Adipocyte (in vitro differentiated cells): ENCODE measurements around the gene RAB9A.
"Not testable (repeated sequence)": the region's sequence is repeated elsewhere in the genome, so short reads cannot be mapped to it uniquely, and the experiment has no call there.

Experiments used
- DNase-seq: peaks from one replicate; pipeline ENCODE4 v3.0.0-alpha.2; 2015; ENCODE audit warnings: low read depth
- H3K27me3 ChIP-seq: replicated peaks from 2 replicates; pipeline ENCODE4 v1.7.0; 2013; ENCODE audit warnings: mild to moderate bottlenecking, low read length, moderate library complexity; ENCODE audit not compliant: control insufficient read depth, insufficient read depth
- H3K36me3 ChIP-seq: 2 replicates; pipeline ENCODE4 v1.7.0; 2013; ENCODE audit warnings: low read length, mild to moderate bottlenecking, moderate library complexity; ENCODE audit not compliant: control insufficient read depth, insufficient read depth, severe bottlenecking
- H3K4me1 ChIP-seq: 2 replicates; pipeline ENCODE4 v1.7.0; 2013; ENCODE audit warnings: mild to moderate bottlenecking, low read length, moderate library complexity; ENCODE audit not compliant: control insufficient read depth, insufficient read depth
- H3K4me3 ChIP-seq: 2 replicates; pipeline ENCODE4 v1.7.0; 2013; ENCODE audit warnings: mild to moderate bottlenecking, low read length, moderate library complexity
- H3K9ac ChIP-seq: 2 replicates; pipeline ENCODE4 v1.7.0; 2013; ENCODE audit warnings: mild to moderate bottlenecking, low read length, moderate library complexity
- H3K9me3 ChIP-seq: 2 replicates; pipeline ENCODE4 v1.7.0; 2013; ENCODE audit warnings: mild to moderate bottlenecking, low read length, moderate library complexity; ENCODE audit not compliant: control insufficient read depth

Gene RAB9A, protein sequence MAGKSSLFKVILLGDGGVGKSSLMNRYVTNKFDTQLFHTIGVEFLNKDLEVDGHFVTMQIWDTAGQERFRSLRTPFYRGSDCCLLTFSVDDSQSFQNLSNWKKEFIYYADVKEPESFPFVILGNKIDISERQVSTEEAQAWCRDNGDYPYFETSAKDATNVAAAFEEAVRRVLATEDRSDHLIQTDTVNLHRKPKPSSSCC

DNA sequence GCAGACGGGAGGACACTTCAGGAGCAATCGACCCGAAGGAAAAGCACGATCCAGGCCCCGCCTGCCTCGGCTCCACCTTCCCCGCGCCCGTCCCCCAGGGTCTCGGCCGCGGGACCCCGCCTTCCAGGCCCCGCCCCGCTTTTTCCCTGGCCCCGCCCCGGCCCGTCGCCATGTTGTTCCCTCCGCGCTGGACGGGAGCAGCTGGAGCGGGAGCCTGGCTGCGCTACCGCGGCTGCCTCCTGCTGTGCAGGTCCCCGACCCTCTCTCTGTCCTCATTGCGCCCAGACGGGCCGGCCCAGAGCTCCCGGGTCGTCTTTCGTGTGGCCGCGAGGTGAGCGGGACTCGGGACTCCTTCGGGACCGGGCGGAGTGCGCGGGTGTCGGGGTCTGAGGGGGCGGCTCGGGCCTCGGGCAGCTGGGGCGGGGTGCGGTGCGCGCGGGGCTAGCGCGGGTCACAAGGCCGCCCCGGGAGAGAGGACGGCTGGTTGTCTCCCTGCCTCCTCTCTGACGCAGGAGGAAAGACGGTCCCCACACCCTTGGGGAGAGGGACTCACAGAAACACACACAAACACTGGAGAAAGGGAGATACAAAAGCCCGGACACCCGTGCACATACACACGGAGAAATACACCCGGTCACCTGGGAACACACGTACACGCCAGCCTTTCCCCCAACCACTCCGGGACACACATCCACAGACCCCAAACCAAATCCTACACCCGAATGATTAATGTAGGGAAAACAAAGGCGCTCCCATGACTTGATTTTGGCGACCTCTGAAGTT is at the start of gene RAB9A:
Gene RAB9A, plus strand, starts transcription at position 171 of the 783 bp plus-strand sequence. CDS start 19,619 bp downstream, outside the sequence.
- Histone ChIP-seq H3K9ac (peak within 1 kb of the TSS; percentile 97), H3K36me3 (no peaks in the 10 kb centered on the region), H3K9me3 (no peaks in the 10 kb centered on the region), H3K4me3 (peak within 1 kb of the TSS; percentile 98), H3K4me1 (peaks cover 25% of the 10 kb centered on the region), H3K27me3 (no peaks in the 10 kb centered on the region)
- DNase-seq: peak; percentile 86

DNA sequence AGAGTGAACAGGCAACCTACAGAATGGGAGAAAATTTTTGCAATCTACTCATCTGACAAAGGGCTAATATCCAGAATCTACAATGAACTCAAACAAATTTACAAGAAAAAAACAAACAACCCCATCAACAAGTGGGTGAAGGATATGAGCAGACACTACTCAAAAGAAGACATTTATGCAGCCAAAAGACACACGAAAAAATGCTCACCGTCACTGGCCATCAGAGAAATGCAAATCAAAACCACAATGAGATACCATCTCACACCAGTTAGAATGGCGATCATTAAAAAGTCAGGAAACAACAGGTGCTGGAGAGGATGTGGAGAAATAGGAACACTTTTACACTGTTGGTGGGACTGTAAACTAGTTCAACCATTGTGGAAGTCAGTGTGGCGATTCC is 47.2 kb upstream of the RAB9A start:
- H3K4me1 ChIP-seq: peaks cover 13% of the 10 kb centered on the region
- not testable (repeated sequence) for DNase-seq, H3K9ac ChIP-seq

DNA sequence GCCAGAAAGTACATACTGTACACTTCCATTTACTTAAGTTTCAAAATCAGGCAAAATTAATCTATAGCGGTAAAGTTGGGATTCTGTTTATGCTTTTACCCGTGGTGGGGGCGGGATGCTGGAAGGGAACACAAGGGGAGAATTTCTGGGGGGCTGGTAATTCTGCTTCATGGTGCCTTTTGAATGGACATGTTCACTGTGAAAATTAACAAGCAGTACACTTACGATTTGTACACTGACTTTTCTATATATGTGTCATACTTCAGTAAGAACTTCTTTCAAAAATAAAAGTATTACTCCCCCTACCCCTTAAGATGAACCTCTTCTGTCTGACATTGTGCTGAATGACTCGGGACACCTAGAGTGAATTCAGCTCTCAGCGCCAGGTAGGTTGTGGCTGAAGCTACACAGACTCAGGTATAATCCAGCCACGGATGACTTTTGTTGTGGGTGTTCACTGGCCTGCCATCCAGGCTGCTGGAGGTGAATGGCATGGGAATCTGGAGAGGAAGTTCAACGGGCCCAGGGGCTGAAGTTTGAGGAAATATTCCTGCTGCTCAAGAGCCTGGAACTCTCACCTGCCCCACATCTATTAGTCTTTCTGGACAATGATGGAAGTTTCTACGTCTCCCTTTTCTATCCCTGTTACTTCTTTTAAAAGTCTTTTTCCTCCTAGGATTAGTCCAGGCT is 43.3 kb upstream of the RAB9A start:
- H3K4me3 ChIP-seq: no peak overlapping the region
- no peaks in the 10 kb centered on the region for H3K36me3 ChIP-seq
- DNase-seq: no peak

More for the DNA sequence above, 47.2 kb upstream of the RAB9A start:
- not testable (repeated sequence) for H3K36me3 ChIP-seq, H3K4me3 ChIP-seq
- Histone ChIP-seq H3K9me3 (peaks cover 15% of the 10 kb centered on the region), H3K27me3 (peaks cover 43% of the 10 kb centered on the region)

DNA sequence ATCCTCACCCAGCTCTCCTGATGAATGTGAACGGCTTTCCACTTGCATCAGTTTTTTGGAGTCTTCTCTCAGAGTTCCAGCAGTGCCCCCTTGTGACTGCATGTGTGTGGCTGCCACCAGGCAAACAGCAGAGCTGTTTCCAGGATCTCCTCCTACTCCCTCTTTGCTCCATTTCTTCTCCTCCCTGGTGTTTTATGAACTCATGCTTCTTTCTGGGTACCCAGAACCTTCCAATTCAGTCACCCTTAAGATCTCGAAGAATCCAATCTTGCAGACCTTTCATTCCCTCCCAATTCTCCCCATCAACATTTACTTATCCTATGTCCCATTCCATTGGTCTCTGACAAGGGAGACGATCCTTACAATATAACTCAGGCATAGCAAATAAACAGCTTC is 42.8 kb upstream of the RAB9A start:
- peak; percentile 88 for DNase-seq
- H3K4me1 ChIP-seq: peaks cover 22% of the 10 kb centered on the region
- H3K9me3 ChIP-seq: no peaks in the 10 kb centered on the region
- no peaks in the 10 kb centered on the region for H3K36me3 ChIP-seq
- H3K4me3 ChIP-seq: no peak overlapping the region
- peak overlapping the region; percentile 30 for H3K9ac ChIP-seq
- H3K27me3 ChIP-seq: peaks cover 46% of the 10 kb centered on the region

More for the DNA sequence above, 43.3 kb upstream of the RAB9A start:
- H3K4me1 ChIP-seq: peaks cover 22% of the 10 kb centered on the region
- H3K9me3 ChIP-seq: no peaks in the 10 kb centered on the region
- peaks cover 48% of the 10 kb centered on the region for H3K27me3 ChIP-seq
- H3K9ac ChIP-seq: peak overlapping the region; percentile 30

DNA sequence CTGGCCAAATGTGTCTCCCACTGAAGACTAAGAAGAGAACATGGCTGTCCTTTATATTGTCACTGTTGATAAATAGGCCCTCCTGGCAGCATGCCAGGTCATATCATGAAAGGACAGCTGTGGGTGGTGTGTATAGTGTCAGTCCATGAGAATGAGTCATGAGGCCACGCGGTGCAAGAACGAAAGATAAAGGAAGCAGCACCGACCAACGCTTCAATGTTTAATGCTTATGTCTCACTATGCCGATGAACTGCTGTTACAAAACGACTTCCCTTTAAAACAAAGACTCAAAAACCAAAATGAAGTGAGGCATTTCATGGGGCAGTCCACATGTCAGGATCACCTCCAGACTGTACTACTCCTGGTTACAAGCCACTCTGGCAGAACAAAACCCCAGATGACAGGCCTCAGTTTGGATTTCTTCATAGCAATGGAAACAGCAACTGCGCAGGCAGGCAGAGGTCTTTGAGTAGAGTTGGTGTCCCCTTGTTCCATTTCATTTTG is 41.2 kb upstream of the RAB9A start:
- Histone ChIP-seq H3K9ac (no peak overlapping the region), H3K4me3 (no peak overlapping the region), H3K36me3 (no peaks in the 10 kb centered on the region), H3K27me3 (peaks cover 43% of the 10 kb centered on the region), H3K9me3 (no peaks in the 10 kb centered on the region), H3K4me1 (peaks cover 28% of the 10 kb centered on the region)
- no peak for DNase-seq

DNA sequence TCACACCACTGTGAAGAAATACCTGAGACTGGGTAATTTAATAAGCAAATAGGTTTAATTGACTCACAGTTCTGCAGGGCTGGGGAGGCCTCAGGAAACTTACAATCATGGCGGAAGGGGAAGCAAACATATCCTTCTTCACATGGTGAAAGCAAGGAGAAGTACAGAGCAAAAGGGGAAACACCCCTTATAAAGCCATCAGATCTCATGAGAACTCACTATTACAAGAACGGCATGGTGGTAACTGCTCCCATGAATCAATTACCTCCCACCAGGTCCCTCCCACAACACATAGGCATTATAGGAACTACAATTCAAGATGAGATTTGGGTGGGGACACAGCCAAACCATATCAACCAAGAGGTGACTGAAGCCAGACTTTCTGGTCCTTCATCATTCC is 40.6 kb upstream of the RAB9A start:
- not testable (repeated sequence) for H3K9me3 ChIP-seq, H3K36me3 ChIP-seq, H3K9ac ChIP-seq, DNase-seq, H3K4me3 ChIP-seq
- peaks cover 28% of the 10 kb centered on the region for H3K4me1 ChIP-seq
- peaks cover 40% of the 10 kb centered on the region for H3K27me3 ChIP-seq

DNA sequence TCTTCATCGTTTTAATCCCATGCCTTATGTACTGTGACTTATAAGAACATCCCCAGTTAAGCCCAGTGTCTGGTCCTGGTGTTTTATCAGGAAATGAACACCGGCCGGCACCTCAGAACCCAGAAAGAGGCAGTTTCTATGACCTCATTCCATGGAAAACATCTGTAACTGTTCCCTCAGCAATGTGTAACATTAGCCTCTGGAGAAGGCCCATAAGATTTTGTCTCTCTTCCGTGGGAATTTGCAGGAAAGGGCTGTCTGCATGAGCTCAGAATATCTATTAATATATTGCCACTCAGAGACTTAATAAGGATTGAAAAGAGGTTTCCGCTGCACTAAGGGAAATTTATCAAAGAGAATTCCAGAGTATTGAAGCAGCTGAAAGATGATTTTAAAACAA is 39.1 kb upstream of the RAB9A start:
- H3K27me3 ChIP-seq: peaks cover 27% of the 10 kb centered on the region
- no peak overlapping the region for H3K9ac ChIP-seq
- peak; percentile 57 for DNase-seq
- peaks cover 33% of the 10 kb centered on the region for H3K4me1 ChIP-seq
- no peaks in the 10 kb centered on the region for H3K9me3 ChIP-seq
- no peaks in the 10 kb centered on the region for H3K36me3 ChIP-seq
- no peak overlapping the region for H3K4me3 ChIP-seq

DNA sequence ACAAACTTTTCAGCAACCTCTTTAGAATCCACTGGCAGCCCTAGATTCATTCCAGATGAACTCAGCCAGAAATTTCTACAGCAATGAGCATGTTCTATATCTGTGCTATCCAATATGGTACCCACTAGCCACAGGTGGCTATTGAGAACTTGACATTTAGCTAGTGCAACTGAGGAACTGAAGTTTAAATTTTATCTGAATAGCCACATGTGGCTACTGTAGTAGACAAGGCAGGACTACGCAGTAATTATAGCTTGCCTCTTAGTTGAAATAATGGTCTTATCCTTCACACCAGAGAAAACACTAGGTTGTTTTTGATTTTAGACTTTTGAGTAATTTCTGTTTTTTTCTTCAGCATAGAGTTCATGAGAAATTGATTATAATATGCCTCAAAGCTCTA is 38.6 kb upstream of the RAB9A start:
- no peak overlapping the region for H3K9ac ChIP-seq
- peaks cover 24% of the 10 kb centered on the region for H3K27me3 ChIP-seq
- no peak for DNase-seq
- H3K9me3 ChIP-seq: no peaks in the 10 kb centered on the region
- H3K4me1 ChIP-seq: peaks cover 31% of the 10 kb centered on the region
- no peak overlapping the region for H3K4me3 ChIP-seq
- H3K36me3 ChIP-seq: no peaks in the 10 kb centered on the region

DNA sequence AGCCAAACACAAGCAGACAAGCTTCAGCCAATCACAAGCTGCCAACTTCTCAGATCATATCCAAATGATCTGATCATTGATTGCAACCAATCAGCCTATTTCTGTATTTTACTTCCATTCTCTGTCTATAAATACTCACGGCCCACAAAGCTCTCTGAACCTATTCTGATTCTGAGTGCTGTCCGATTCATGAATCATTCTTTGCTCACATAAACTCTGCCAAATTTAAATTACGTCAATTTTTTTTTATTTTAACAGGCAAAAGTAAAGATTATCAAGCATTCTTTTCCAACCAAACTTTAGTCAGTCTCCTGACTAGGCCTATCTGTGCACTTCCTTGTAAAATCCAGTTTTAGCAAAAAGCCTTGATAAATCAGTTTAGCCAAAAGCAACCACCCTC is 37.8 kb upstream of the RAB9A start:
- no peaks in the 10 kb centered on the region for H3K9me3 ChIP-seq
- no peak for DNase-seq
- H3K36me3 ChIP-seq: no peaks in the 10 kb centered on the region
- no peak overlapping the region for H3K9ac ChIP-seq
- no peak overlapping the region for H3K4me3 ChIP-seq
- H3K4me1 ChIP-seq: peaks cover 26% of the 10 kb centered on the region
- peaks cover 17% of the 10 kb centered on the region for H3K27me3 ChIP-seq

DNA sequence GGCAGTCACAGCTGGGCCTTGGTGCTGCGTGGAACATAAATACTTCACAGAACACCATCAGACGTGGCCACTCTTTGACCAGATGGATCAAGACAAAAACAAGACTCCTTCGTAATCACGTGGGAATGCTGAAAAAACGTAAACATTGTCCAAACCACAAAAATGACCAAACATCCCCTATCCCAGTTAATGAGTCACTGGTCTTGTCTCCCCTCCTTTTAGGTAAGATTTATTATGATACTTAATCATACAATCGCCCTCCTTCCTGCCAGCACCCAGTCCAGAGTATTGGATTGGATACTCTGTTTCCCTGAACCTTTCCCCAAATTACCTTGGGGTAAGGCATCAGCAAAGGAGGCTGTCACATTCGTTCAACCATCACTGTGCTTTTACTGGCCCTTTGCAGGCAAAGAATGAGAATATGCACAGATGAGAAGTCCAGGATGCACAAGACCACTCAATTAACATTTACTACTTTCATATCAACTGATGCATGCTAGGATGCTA is 36.6 kb upstream of the RAB9A start:
- H3K4me1 ChIP-seq: peaks cover 21% of the 10 kb centered on the region
- H3K36me3 ChIP-seq: no peaks in the 10 kb centered on the region
- peak overlapping the region; percentile 95 for H3K4me3 ChIP-seq
- peak overlapping the region; percentile 95 for H3K9ac ChIP-seq
- peaks cover 8% of the 10 kb centered on the region for H3K27me3 ChIP-seq
- DNase-seq: peak; percentile 70
- H3K9me3 ChIP-seq: no peaks in the 10 kb centered on the region
